ENCODE measurements around the gene DOCK1.

DOCK1 gene

GRCh38 chr10:127009366-127009765, 104.1 kb downstream of the DOCK1 start:
- DNase-seq (ENCODE audit: low read depth in 2 of 2) = no peak

GRCh38 chr10:127011174-127011573, 105.9 kb downstream of the DOCK1 start:
- DNase-seq (ENCODE audit: low read depth in 2 of 2) = no peak

GRCh38 chr10:127012071-127012768, 107.0 kb downstream of the DOCK1 start:
- no peak for DNase-seq (ENCODE audit: low read depth in 2 of 2)

DNA sequence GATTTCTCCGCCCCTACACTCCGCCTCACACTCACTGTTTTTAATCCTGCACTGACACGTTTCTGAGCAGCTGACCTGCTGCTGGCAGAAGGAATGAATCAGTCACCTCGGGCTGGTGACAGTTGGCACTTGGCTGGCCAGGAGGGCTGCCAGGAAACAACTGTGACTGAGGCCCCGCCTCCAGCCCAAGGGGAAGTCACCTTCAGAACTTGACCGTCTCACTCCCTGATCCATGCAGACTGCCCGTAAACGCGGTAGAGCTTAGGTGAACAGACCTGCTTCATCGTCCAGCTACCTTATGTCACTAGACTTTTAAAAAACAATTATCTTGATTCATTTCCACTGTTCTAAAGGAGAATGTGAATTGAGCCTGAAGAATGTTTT, 107.5 kb downstream of the DOCK1 start:
- no peak for DNase-seq (ENCODE audit: low read depth in 2 of 2)

- no peak for DNase-seq (ENCODE audit: low read depth in 2 of 2)
Observed at GRCh38 chr10:127013211-127013656, 108.0 kb downstream of the DOCK1 start.

DNA sequence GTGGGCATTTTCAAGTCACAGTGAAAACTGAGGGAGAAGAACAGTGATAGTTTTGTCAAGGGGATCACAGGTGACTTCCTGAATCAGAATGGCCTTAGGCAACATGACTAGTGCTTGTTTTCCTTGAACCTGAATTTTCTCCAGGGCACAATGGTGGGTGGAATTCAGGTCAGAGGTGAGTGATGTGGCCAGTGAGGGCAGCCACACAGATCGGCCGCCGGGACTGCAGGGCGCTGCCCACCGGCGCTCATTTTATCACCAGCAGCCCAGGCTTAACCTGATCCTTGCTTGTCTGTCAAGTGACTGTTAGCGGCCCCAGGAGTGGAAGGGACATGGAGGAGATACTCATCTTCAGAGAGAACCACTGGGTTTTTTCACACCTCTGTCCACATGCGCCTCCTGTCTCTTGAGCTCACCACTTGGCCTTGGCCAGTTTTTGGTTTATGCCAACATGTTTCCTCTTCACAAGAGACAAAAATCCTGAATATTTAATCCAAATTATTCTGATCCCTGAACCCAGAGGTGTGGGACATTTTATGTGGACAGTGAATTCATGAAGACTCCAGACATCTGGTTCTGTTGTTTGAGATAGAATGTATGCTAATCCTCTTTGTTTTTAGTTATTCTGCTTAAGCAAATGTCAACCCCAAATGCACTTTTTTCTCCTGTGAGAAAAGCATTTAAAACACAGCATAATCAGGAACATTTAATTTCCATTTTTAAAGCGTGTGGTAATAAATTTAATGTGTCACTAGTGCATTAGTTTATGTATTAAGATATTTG, 108.7 kb downstream of the DOCK1 start:
- DNase-seq (ENCODE audit: low read depth in 2 of 2) = no peak

DNA sequence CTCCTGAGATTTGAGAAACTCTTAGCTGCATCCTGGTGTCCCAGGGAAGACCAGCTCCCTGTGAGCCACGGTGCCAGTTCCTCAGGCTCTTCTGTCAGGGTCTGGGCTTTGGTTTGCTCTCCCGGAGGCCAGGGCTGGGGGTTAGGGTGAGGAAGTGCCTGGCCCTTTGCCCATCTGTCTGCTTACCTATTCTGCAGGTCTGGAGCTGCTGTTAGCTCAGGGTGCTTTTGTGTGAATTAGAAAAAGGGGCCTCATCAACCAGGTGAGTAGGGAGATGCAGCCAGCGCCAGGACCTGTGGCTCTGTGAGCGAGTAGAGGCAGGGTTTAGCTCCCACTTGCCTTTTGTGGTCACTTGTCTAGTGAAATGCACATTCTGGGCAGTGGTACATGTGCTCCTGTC, 109.4 kb downstream of the DOCK1 start:
- no peak for DNase-seq (ENCODE audit: low read depth in 2 of 2)

DNA sequence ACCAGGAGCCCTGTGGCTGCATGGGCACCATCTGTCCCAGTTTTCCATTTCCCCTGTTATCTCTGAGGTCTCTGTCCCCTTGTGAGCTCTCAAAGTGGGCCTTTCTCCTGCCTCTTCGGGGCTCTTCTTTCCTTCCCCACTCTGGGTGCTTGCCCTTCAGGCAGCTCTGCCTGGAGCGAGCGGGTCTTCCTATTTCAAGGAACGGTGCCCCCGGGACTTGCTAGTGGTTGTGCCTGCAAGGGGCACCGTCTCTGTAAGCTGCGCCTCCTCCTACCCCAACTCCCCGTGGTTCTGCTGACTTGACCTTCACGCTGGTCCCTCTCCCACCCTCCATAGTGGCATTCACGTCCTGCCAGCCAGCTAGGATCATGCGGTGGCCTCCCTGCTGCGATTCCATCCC, 110.1 kb downstream of the DOCK1 start:
- DNase-seq (ENCODE audit: low read depth in 2 of 2) = no peak

DNA sequence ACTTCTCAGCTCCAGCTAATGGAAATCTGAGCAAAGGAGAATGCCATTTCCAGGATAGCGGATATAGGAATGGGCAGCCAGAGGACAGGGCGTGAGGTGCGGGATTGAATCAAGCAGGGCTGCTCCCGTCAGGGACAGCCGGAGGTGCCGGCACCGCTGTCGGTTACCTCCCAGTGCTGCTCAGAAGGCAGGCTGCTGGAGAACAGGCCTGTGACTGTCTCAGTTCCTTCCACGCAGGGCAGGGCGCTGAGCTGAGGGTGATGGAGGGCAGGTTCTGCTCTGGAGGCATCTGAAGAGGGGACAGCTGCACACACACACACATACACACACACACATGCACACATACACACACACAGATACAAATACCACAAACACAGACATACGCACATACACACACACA, 111.1 kb downstream of the DOCK1 start:
- no peak for DNase-seq (ENCODE audit: low read depth in 2 of 2)

GRCh38 chr10:127017541-127018297, 112.5 kb downstream of the DOCK1 start:
- DNase-seq (ENCODE audit: low read depth in 2 of 2) = no peak

GRCh38 chr10:127018298-127018650, 113.0 kb downstream of the DOCK1 start:
- DNase-seq (ENCODE audit: low read depth in 2 of 2) = no peak

- no peak for DNase-seq (ENCODE audit: low read depth in 2 of 2)
Observed at GRCh38 chr10:127018766-127019165, 113.5 kb downstream of the DOCK1 start.

GRCh38 chr10:127020260-127020659, 115.0 kb downstream of the DOCK1 start:
- no peak for DNase-seq (ENCODE audit: low read depth in 2 of 2)

DNA sequence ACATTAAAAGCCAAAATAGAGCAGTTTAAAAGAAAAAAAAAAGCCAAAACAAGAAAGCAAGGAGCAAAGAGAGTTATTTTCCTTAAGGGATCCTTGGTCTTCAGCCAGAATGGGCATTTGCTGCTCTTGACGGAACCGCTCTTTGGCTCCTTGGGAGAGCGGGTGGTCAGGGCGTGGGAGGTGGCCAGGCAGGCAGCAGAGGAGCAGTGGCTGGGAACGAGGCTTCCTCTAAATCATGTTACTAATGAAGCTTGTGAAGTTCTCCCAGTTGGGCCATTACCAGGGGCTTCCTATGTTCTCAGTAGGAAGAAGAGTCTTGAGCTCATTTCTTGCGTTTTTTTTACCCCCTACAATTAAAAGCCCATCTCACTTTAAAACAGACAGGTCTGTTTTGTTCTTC, 116.6 kb downstream of the DOCK1 start:
- no peak for DNase-seq (ENCODE audit: low read depth in 2 of 2)

DNA sequence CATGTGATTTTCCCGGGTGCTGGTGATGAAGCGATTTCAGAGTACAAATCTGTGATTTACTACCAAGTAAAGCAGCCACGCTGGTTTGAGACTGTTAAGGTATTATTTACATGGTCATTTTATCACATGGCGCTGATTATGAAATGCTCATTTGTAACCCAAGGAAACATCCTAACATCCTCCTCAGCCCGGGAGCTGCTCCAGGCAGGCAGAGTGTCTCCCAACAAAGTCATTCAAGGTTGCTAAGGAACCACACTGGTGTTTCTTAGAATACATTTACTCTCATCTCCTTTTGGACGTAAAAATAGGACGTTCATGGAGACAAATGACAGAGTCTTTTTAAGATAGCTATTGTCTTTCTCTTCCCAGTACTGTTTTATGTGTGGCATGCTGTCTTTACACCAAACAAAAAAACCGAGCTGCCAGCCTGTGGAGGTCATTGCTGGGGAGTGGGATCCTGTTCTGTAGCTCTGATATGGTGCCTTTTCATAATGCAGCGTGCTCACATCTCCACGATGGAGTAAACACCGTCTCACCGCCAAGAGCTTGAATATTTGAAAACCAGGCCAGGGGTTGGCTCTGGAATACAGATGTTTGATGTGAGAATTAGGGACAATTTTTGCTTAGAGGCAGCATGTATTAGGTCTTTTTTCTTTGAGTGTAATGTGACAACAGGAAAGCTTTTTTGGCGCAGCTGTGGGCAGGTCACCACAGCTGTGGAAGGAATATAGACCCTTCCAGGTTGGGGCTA, 119.6 kb downstream of the DOCK1 start:
- DNase-seq (ENCODE audit: low read depth in 2 of 2) = no peak

- no peak for DNase-seq (ENCODE audit: low read depth in 2 of 2)
Observed at GRCh38 chr10:127027786-127028185, 122.6 kb downstream of the DOCK1 start.

- DNase-seq (ENCODE audit: low read depth in 2 of 2) = no peak
Observed at GRCh38 chr10:127028556-127028955, 123.3 kb downstream of the DOCK1 start.

DNA sequence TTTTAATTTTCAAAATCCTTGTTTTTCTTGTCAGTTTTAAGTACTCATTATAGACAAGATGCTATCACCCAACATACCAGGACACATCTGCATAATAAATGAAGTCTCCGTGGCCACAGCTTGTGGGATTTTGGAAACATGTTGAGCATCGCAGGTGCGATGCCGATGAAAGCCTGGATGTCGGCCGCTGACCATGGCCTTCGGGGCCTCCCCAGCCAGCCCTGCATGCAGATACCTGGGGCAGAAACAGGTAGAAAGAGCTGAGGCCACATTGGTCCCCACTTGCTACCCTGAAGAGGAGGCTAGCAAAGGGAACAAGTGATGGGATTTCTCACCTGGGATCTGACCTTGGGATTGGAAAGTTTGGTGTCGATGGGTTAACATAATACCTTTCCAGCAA, 123.8 kb downstream of the DOCK1 start:
- no peak for DNase-seq (ENCODE audit: low read depth in 2 of 2)

DNA sequence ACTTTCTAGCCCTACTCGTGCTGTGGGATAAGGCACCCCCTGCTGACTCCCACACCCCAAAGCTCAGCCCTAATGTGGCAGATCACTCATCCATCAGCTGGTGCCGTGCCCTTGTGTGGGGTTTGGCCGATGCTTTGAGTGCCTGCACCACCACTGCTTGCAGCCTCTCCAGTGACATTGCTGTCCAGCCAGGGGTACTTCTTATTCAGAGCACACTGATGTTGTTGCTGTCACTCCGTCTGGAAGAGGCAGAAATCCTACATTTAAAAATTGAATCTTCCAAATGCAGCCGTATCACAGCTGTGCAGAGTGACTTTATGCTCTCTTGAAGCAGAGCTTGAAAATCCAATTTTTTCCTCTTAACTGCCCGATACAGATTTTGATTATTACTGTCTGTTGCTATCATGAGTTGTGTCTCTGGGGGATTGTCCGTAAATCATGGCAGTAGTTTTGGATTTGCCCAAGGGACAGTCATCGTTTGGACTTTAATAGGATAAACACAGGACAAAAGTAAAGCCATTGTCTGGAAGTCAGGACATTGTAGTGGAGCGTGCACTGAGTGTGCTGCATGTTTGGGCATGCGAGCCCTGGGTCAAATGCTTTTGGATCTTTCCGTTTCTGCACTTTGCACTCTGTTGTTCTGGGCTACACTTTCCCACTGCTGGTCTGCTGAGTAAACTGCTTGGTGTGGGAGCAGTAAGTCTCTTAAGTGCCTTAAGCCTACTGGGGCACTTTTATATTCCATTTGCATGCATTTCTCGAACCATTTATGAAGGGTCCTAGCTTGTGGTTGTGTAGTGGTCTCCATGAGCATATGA, 128.2 kb downstream of the DOCK1 start:
- DNase-seq (ENCODE audit: low read depth in 2 of 2) = no peak

DNA sequence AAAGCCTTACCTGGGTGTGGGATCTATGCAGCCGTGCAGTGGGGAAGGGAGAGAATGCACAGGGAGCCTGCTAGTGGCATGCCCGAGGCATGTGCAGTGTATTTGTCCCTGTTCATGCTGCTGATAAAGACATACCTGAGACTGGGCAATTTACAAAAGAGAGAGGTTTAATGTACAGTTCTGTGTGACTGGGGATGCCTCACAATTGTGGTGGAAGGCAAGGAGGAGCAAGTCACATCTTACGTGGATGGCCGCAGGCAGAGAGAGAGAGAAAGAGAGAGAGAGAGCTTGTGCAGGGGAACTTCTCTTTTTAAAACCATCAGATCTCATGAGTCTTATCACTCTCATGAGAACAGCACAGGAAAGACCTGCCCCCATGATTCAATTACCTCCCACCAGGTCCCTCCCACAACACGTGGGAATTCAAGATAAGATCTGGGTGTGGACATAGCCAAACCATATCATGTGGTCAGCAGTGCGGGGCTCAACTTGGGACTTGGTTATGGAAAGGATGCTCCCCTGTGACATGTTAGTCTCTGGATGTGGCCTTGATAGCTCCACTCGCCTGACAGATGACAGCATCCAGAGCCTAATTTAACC, 128.9 kb downstream of the DOCK1 start:
- no peak for DNase-seq (ENCODE audit: low read depth in 2 of 2)

- DNase-seq (ENCODE audit: low read depth in 2 of 2) = no peak
Observed at GRCh38 chr10:127034790-127035189, 129.6 kb downstream of the DOCK1 start.
